GM21786 (cell line): ENCODE data around the gene KLHL42.
"Not testable (repeated sequence)": the region's sequence is repeated elsewhere in the genome, so short reads cannot be mapped to it uniquely, and the experiment has no call there.

Experiments used
- ATAC-seq: cut with Tn5 transposase; IDR thresholded peaks from one replicate; pipeline ENCODE4 v1.9.1; 2021; ENCODE audit not compliant: unreplicated experiment

The KLHL42 gene, protein sequence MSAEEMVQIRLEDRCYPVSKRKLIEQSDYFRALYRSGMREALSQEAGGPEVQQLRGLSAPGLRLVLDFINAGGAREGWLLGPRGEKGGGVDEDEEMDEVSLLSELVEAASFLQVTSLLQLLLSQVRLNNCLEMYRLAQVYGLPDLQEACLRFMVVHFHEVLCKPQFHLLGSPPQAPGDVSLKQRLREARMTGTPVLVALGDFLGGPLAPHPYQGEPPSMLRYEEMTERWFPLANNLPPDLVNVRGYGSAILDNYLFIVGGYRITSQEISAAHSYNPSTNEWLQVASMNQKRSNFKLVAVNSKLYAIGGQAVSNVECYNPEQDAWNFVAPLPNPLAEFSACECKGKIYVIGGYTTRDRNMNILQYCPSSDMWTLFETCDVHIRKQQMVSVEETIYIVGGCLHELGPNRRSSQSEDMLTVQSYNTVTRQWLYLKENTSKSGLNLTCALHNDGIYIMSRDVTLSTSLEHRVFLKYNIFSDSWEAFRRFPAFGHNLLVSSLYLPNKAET

DNA sequence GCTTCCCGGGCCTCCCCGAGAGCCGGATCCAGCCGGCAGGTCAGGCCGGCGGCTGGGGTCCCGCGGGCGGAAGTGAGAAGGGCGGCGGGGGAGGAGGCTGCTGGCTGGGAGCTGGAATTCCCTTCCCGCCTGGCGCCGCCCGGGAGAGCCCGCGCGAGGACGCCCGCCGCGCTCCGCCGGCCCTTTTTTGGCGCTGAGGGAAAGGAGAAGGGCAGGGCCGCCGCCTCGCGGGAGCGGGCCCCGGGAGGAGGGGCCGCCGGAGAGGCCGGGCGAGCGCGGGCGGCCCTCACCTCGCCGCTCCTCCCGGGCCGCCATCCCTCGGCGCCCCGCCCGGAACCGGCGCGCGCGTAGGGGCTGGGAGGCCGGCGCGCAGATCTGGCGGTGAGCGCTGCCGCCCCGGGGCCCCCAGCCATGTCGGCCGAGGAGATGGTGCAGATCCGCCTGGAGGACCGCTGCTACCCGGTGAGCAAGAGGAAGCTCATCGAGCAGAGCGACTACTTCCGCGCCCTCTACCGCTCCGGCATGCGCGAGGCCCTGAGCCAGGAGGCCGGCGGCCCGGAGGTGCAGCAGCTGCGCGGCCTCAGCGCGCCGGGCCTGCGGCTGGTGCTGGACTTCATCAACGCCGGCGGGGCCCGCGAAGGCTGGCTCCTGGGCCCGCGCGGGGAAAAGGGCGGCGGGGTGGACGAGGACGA lies at the start of gene KLHL42, which contains the start of gene MANSC4:
TSS of gene KLHL42 (plus strand) at position 314 of the 692 bp plus-strand sequence. CDS start at position 412, 98 bp downstream.
TSS of gene MANSC4 (minus strand) at position 317 of the 692 bp plus-strand sequence. CDS start 8,960 bp downstream, outside the sequence.
- peak; percentile 66 for ATAC-seq

DNA sequence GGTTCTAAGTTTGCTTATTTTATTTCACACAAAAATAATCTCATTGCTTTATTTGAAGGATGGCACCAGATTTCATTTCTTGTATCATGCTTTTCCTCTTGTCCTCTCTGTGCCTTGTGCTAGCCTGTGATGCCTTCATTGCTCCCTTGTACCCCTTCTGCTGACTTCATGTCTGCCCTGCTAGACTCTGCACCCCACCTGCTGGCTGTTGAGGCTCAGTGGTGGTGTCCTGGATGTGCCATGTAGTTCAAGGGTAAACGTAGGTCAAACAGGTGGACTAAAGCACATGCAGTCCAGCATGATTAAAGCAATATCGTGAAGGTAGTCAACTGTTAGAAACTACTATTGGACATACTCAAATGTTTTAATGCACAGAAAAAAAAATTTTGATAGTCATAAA lies 47.8 kb upstream of the KLHL42 start:
- ATAC-seq = no peak

DNA sequence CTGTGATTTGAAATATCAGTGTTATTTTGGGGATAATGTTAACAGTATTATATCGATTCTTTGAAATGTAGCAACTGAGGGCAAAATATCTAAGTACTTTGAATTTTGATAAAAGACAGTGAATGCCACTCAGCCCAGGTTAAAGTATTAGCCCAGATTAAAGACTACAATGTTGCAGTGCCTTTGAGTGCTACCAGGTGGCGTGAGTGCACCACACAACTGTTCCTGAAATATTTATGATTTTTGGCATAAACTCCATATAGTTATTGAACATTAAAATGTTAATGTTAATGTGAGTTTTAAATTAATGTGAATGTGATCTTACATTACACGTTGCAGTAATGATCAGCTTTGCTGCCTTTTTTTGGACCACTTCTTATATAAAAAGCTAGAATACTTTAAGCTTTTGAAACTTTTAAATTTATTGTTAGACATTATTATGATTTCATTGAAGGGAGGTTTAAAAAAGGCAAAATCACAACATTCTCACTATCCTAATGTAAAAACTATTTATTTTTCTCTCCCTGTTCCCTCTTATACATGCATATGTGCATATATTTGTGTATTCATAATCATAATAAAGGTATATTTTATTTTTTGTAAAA lies 46.9 kb upstream of the KLHL42 start:
- no peak for ATAC-seq

DNA sequence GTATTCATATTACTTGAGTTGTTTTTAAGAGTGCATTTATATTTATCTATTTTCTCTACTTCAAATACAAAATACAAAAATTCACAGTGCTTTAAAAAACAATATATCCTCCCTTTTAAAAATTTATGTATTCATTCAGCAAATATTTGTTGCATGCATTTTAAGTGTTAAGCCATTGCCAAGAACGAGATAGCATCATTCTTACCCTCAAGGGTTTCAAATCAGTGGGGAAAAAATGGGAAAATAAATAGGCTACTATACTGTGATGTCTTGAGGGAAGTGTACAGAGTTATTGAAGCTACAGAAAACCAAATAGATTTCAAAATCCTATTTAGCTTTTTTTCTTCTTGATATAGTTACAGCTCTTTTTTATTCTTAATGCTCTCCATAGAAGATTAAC lies 46.2 kb upstream of the KLHL42 start:
- ATAC-seq = no peak

- not testable (repeated sequence) for ATAC-seq
Observed at GRCh38 chr12:27734321-27734720, 45.7 kb upstream of the KLHL42 start.

GRCh38 chr12:27743601-27744000 lies 36.4 kb upstream of the KLHL42 start:
- ATAC-seq = no peak

DNA sequence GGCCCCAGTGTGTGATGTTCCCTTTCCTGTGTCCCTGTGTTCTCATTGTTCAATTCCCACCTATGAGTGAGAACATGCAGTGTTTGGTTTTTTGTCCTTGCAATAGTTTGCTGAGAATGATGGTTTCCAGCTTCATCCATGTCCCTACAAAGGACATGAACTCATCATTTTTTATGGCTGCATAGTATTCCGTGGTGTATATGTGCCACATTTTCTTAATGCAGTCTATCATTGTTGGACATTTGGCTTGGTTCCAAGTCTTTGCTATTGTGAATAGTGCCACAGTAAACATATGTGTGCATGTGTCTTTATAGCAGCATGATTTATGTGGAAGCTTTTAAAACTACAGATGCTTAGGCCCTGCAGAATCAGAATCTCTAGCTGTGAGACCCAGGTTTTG lies 34.3 kb upstream of the KLHL42 start:
- not testable (repeated sequence) for ATAC-seq

DNA sequence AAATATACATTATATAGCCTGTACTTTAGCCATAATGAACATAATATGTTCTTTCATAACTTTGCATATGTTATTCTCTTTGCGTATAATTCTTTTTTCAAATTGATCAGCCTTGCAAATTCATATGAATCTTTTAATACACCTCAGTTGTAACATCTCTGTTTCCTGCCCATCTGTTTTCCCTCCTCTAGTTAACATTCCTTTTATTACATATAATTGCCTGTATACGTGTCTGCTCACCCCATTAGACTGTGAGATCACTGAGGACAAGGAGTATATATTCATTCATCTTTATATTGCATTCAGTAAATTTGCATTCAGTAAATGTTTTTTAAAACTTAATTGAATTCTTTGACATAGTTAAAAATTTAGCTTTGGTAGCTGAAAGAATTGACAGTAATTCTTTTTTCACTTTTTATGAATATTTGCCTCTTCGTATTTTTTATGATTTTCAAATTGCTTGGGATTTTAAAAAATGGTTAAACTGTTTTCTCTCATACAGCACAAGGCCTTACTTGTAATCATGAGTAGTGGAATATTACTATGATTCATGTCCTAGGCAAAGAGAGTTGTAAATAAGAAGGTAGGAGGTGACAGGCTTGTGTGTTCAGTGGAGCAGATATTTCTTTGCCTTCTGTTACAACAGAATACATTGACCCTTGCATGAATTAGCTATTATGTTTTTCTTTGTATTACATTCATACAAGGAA lies 32.8 kb upstream of the KLHL42 start:
- no peak for ATAC-seq

DNA sequence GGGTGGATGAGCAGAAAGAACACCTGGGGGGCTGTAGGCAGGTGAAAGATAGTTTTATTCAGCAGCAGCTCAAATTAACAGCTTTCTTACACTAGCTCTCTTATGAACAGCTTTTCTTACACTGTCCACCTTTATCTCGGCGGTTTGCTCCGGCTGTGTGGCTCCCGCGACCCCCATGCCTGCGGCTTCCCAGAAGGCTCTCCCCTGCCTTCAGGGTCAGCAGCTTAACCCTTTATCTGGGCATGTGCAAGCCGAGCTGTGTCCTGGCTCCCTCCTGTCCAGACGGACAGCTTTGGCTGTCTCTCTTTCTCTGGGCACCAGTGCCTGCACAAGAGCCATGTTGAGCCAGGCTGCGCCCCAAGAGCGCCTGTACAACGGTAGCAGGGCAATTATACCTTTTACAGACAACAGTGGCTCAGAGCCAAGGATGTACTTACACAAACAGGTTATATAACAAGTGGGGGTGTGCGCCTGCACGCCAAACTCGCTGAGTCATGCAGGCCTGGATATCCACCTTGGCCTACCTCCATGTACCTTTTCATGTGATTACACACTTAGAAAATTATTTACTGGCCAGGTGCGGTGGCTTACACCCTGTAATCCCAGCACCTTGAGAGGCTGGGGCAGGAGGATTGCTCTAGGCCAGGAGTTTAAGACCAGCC lies 28.5 kb upstream of the KLHL42 start:
- ATAC-seq = no peak

GRCh38 chr12:27754795-27755194 lies 25.2 kb upstream of the KLHL42 start:
- no peak for ATAC-seq

DNA sequence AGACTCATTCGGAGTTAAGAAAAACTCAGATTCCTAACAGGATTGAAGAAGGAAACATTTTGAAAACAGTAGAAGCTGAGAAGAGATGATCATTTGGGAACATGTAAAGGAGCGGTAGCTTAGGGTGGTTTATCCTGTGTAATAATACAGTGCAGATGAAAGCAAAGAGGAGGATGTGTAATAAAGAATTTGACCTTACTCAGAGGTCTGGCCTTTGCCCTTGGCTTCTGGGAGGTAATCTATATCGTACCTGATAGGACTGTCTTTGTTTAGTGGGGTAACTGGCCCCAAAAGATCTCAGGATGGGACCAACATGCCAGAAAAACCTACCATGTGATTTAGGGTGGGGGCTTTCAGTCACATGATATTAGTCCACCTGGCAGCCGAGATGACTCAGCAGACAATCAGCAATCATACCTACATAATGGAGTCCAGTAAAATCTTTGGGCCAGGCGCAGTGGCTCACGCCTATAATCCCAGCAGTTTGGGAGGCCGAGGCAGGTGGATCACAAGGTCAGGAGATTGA lies 23.3 kb upstream of the KLHL42 start:
- no peak for ATAC-seq

DNA sequence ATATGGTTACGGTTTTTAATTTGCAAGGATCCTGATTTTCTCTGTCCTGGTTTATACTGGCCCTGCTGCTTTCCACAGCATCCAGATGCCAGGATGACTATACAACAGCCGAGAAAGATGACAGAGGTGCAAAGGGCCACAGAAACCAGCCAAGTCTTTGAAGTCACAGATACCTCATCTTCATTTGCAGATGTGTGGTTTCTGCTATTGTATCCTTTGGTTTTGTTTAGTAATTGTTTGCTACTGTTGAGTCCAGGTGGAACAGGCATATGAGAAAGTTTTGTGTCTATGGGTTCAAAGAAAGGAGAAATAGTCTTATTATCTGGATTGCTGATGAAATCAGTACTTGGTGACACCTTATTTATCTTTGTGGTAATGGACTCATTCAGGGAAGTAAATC lies 17.3 kb upstream of the KLHL42 start:
- no peak for ATAC-seq

DNA sequence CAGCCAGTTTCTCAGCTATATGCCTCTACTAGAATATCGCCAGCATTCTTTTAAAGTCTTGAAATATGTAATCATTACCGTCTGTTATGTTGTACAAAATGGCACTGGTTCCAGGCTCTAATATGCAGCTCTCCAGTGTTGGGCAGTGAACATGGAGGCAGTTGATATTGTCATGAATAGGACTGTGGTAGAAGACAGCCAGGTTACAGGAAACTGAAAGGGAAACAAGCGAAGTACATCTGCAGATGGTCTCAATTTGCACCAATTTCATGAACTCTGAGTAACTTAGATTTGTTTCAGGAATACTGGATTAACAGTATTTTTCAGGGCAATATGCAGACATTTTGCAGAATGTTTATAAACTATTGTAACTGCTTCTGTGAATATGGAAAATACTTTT lies 13.4 kb upstream of the KLHL42 start:
- no peak for ATAC-seq

DNA sequence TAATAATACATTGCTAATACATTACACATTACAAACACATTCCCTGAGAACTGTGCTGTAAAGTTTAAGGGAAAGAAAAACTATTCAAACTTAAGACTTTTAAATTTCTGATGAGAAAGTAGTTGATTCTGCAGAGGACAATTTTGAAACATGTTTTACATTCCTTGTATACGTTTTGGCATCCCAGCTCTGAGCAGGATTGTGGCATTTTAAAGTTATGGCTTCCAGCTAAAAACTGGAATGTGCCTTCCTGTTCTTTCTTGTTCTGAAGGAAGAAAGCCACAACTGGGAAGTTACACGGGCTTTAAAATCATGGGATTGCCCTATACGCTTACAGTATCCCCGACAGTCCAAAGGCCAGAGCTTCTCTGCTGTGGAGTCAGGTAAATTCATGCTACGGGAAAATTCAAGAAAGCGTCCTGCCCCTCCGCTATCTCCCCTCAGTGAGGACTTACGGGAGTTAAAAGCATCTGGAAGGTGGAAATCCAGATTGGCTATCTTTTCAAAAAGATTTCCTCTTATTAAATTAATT lies 10.8 kb upstream of the KLHL42 start:
- no peak for ATAC-seq

GRCh38 chr12:27771481-27772327 lies 8.3 kb upstream of the KLHL42 start:
- no peak for ATAC-seq

DNA sequence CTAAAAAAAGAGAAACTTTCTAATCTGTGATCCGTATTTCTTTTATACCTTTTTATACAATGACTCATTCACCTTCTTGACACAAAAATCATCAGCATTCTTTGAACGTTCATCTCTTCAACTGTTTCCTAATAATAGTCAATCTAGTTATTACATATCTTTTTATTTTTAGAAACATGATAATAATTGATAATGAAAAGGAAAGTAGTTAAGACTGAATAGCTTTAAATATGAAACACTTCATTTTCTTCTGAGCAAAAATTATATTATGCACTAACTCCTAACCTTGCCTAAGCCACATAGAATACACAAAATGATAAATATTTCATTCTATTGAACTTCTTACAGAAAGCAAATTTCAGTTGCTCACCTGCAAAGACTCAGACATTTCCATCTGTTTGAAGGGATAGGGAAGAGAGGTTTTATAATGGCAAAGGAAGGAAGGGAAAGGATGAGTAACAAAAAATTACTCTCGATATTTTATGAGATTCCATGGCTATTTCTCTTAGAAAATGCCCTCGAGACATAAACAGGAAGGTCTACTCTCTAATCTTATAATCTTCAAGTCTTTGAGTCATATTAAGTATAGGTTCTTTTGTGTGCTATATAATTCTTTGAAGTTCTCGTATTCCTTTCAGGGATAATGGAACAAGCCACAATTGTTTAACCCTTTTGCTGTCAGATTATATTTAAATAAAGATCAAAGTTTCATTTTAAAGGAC lies 7.5 kb upstream of the KLHL42 start:
- ATAC-seq = no peak

GRCh38 chr12:27777141-27777540 lies 2.9 kb upstream of the KLHL42 start:
- ATAC-seq = no peak

DNA sequence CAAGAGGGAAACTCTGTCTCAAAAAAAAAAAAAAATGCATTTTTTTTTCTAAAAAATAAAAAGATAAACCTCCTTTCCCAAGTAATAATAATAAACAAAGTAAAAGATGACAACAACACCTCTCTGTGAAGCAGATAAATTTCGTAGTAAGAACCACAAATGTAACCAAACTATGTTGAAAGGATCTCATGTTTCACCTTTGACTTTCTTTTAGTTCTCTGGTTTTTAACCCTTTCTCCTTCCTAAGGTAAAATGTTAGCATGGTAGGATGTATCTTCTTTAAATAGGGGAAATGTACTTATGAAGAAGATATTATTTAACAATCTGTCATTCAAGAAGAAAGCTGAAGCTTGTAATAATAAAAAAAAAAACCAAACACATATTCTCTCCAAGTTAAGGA lies 1.8 kb upstream of the KLHL42 start:
- ATAC-seq = no peak
